GM19455 (cell line): ENCODE results near the gene WDR72.

ENCODE experiments used
- ATAC-seq: cut with Tn5 transposase; IDR thresholded peaks from one replicate; pipeline ENCODE4 v1.9.1; 2021; ENCODE audit not compliant: unreplicated experiment

Gene WDR72

GRCh38 chr15:53470743-53471142 is 288.7 kb downstream of the WDR72 start:
- no peak for ATAC-seq

DNA sequence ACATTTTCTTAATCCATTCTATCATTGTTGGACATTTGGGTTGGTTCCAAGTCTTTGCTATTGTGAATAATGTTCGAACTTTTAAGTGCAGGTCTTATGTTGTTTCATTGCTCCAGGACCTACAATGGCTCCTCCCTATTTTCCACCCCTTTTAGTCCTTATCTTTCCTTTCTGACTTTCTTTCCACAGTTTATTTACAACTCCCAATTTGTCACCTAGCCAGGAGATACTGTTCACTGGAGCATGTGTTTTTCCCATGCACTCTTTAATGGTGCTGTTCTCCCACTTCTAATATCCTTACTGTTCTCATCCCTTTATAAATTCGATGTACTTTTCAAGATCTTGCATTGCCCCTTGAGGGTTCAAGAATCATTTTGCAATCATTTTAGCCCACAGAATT is 290.0 kb downstream of the WDR72 start:
- ATAC-seq: no peak
